Stimulated activated CD4-positive, alpha-beta T cell treated with anti-CD3 and anti-CD28 coated beads, Interleukin-12 subunit alpha, Interleukin-12 subunit beta, amount 100 ng/mL, for 24 hours (primary cell): ENCODE measurements around the gene MBD4.
A peak's percentile ranks its signal among the peaks of the same experiment; 100 is the strongest.
"Not testable (repeated sequence)": the region's sequence is repeated elsewhere in the genome, so short reads cannot be mapped to it uniquely, and the experiment has no call there.

Experiments
- DNase-seq, 2 experiments: peaks; one replicate each; pipeline ENCODE4 v3.0.0-alpha.2; 2020; ENCODE audit warnings: low read depth in 2 of 2

The MBD4 gene

GRCh38 chr3:129439817-129440617, at the start of gene MBD4, which contains the start of gene IFT122:
Gene MBD4 (minus strand): TSS chr3:129439948. CDS start chr3:129439833, 115 bp downstream.
Gene IFT122 (plus strand): TSS chr3:129440224. CDS start chr3:129440331, 107 bp downstream.
- DNase-seq, result peak; percentile 98 to 99

GRCh38 chr3:129489258-129489657, 49.5 kb upstream of the MBD4 start:
- not testable (repeated sequence) for DNase-seq

GRCh38 chr3:129487868-129488335, 48.2 kb upstream of the MBD4 start:
- not testable (repeated sequence) for DNase-seq

GRCh38 chr3:129487183-129487867, 47.6 kb upstream of the MBD4 start:
- no peak for DNase-seq

- no peak for DNase-seq
Observed at GRCh38 chr3:129486664-129487035, 46.9 kb upstream of the MBD4 start.

- no peak for DNase-seq
Observed at GRCh38 chr3:129485721-129486663, 46.2 kb upstream of the MBD4 start.

- not testable (repeated sequence) for DNase-seq
Observed at GRCh38 chr3:129485146-129485545, 45.4 kb upstream of the MBD4 start.

- DNase-seq, result no peak
Observed at GRCh38 chr3:129483870-129484269, 44.1 kb upstream of the MBD4 start.

GRCh38 chr3:129482721-129483120, 43.0 kb upstream of the MBD4 start:
- no peak for DNase-seq

GRCh38 chr3:129481766-129482332, 42.1 kb upstream of the MBD4 start:
- DNase-seq, result peak; percentile 1 to 8

- not testable (repeated sequence) for DNase-seq
Observed at GRCh38 chr3:129481225-129481765, 41.5 kb upstream of the MBD4 start.

GRCh38 chr3:129476586-129476985, 36.8 kb upstream of the MBD4 start:
- DNase-seq, result no peak

- no peak for DNase-seq
Observed at GRCh38 chr3:129475863-129476262, 36.1 kb upstream of the MBD4 start.

- no peak for DNase-seq
Observed at GRCh38 chr3:129474984-129475804, 35.4 kb upstream of the MBD4 start.

GRCh38 chr3:129473769-129474152, 34.0 kb upstream of the MBD4 start:
- DNase-seq, result no peak

GRCh38 chr3:129473067-129473768, 33.5 kb upstream of the MBD4 start:
- DNase-seq, result no peak

- DNase-seq, result no peak
Observed at GRCh38 chr3:129470861-129471260, 31.1 kb upstream of the MBD4 start.

- DNase-seq, result no peak
Observed at GRCh38 chr3:129469026-129469425, 29.3 kb upstream of the MBD4 start.

GRCh38 chr3:129467932-129468331, 28.2 kb upstream of the MBD4 start:
- DNase-seq, result no peak

GRCh38 chr3:129463716-129464115, 24.0 kb upstream of the MBD4 start:
- DNase-seq, result no peak
